OCI-M2 (cell line): ENCODE data around the gene IFIT2.
"Not testable (repeated sequence)": the region's sequence is repeated elsewhere in the genome, so short reads cannot be mapped to it uniquely, and the experiment has no call there.

Experiments used
- DNase-seq: peaks from one replicate; lab custom pipeline; 2025; ENCODE audit not compliant: unreplicated experiment; lab: John Stamatoyannopoulos, UW

IFIT2 gene, protein sequence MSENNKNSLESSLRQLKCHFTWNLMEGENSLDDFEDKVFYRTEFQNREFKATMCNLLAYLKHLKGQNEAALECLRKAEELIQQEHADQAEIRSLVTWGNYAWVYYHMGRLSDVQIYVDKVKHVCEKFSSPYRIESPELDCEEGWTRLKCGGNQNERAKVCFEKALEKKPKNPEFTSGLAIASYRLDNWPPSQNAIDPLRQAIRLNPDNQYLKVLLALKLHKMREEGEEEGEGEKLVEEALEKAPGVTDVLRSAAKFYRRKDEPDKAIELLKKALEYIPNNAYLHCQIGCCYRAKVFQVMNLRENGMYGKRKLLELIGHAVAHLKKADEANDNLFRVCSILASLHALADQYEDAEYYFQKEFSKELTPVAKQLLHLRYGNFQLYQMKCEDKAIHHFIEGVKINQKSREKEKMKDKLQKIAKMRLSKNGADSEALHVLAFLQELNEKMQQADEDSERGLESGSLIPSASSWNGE

DNA sequence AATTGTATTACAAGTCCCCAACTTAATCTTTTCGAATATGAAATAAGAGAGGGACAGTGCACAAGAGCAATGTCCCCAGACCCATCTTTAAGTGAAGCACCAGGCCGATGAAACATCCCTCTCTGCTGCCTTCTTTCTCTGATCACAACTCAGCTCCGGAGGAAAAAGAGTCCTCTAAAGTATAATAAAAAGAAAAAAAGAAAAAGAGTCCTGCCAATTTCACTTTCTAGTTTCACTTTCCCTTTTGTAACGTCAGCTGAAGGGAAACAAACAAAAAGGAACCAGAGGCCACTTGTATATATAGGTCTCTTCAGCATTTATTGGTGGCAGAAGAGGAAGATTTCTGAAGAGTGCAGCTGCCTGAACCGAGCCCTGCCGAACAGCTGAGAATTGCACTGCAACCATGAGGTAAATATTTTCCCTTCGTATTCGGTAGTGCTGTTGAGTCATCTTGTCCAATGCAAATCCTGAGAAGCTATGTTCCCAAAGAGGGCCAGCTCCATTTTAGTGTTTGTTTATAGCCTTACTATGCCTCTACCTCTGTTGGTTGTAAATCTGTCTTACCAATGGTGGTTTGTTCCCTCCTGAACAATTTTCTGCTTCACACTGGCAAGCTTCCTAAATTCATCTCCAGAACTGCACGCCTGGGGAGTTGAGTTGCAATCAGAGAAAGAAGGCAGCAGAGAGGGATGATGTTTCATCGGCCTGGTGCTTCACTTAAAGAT lies at the start of gene IFIT2:
Gene IFIT2 (plus strand): TSS at position 326 of the 725 bp plus-strand sequence. CDS start 78 bp downstream, at position 404.
- no peak for DNase-seq

DNA sequence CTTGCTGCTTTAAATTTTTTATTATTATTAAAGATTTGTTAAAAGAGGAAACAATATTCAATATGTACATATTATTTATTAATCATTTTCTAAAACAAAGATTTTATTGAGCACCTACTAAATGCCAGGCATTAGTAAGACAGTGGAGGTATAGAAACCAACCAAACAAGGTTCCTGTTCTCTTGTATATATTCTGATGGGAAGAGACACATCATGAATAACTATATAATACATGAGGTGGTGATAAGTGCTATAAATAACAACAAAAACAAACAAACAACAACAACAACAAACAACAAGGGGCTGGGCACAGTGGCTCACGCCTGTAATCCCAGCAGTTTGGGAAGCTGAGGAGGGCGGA lies 49.6 kb upstream of the IFIT2 start:
- no peak for DNase-seq

DNA sequence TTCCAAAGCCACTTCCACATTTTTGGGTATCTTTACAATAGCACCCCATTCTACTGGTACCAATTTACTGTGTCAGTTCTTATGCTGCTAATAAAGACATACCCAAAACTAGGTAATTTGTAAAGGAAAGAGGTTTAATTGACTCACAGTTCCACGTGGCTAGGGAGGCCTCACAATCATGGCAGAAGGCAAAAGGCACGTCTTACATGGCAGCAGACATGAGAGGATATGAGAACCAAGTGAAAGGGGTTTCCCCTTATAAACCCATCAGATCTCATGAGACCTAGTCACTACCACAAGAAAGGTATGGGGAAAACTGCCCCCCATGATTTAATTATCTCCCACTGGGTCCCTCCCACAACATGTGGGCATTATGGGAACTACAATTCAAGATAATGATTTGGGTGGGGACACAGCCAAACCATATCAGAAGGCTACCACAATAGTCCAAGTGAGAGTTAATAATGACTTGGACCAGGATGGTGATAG lies 46.7 kb upstream of the IFIT2 start:
- DNase-seq, result not testable (repeated sequence)

DNA sequence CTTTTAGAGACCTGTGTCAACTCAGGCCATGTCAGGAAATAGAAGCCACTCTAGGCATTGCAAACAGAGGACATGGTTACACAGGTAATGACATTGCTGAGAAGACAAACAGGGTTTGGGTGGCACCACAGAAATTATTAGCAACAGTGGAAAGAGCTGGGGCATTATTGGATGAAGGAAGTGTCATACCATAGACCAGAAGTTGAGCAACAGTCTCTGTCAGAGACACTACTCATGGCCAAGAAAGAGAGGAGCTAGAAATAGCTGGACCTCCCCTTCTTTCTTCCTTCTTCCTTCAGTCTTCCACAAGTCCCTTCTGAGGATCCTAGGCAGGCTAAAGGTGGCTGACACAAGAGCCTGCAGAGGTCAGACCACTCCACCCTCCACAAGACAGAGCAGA lies 46.1 kb upstream of the IFIT2 start:
- no peak for DNase-seq

- no peak for DNase-seq
Observed at GRCh38 chr10:89256340-89256739, 45.5 kb upstream of the IFIT2 start.

- DNase-seq, result no peak
Observed at GRCh38 chr10:89256962-89257361, 44.9 kb upstream of the IFIT2 start.

DNA sequence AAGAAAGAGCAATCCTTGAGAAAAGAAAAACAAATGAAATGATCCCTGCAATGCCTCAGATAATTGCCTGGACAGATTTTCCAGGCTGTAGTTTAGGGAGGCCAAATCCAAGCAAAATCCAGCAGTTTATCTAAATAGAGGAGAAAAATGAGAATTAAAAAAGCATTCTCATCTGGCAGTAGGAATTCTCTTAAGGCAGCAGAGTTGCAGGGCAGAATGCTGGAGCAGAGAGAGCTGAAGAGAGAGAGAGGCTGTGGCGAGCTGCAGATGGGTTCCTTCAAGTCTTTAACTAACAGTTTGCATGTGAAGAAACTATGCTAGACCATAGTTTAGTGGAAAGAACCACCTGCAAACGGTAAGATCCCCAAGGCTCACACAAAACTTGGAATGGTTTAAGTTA lies 44.3 kb upstream of the IFIT2 start:
- no peak for DNase-seq

GRCh38 chr10:89258881-89259280 lies 43.0 kb upstream of the IFIT2 start:
- DNase-seq, result no peak

DNA sequence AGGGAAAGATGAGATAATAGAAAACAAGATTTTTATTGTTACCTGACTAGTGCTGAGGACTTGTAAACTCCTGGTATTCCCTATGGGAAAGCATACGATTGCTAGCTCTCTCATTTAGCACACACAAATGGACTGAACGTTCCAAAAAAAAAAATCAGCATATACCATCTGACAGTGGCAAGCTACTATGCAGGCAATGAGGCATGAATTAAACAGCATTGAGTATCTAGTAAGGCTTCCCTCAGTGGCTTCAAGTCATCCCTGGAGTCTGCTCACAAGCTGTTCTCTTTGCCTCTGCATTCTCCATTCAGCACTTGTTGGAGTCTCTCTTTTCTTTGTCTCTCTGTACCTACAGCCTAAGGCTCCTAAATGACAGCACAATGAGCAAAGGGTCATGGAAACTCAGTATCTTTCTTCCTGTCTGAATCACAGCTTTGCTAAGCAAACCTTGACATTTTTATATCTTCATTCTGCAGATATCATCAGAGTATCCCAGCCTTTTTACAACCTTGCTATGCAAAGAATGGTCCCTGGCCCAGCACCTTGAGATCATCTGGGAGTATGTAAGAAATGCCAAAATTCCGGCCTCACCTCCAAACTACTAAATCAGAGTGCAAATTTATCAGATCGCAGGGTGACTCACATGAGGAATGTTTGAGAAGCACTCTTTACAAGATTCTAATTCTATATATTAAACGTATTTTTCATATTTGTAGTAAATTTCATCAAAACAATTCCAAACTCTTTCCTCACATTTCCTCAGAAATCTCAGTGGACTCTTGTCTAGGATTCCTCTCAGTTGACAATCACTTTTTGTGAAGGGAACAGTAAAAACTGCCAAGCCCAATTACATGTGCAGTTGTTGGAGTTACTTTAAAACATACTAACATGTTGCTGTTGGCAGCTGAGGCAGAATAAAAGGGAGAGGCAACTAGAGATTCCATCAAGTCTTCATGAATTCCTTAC lies 39.5 kb upstream of the IFIT2 start:
- DNase-seq, result no peak

GRCh38 chr10:89263091-89263490 lies 38.8 kb upstream of the IFIT2 start:
- DNase-seq, result no peak

DNA sequence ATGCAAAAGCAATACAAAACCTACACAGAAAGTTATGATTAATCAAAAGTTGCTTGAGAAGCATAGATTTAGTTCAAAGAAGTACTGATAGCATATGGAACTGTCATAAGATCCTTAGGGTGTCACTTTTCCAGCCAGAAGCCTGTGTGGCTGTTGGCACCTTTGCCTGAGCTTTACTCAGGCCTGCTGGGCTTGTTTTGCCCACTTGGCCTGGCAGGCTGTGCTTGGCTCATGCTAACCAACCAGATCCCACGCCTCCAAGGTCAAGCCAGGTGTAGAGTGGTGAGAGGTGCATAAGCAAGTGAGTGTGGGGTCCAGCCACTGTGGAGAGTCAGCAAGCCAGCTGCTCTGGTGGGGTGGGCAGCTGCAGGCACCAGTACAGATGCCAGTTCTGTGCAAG lies 38.3 kb upstream of the IFIT2 start:
- no peak for DNase-seq

- no peak for DNase-seq
Observed at GRCh38 chr10:89266721-89267453, 35.0 kb upstream of the IFIT2 start.

DNA sequence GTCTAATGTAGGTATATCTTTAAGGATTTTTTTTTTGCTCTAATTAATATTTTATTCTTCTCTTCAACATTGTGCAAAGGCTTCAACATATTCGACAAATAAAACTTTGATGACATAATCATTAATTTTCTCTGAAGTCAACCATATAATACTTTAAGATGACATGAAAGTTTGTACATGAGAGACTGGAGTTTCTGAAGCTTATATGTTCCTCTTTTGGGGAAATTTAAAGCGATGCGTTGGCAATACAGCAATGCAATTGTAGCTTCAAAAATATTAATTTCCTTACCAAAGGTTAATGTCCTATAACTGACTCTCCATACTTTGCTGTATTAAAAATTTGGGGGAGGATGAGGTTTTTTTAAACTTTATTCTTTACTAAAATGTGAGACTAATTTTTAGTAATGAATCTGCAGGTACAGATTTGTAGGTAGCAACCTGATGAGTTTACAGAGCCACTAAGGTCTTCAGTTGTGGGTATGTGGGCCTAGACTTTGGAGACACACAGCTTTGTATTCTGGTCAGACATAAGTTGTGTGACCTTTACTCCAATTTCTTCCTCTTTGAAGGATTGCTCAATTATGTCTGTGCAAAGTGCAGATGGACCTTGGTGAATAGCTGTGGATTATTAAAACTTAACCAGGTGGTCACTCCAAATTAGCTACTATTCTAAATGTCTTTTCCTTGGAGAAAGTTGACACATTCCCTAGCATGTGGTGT lies 32.3 kb upstream of the IFIT2 start:
- no peak for DNase-seq

GRCh38 chr10:89270153-89270483 lies 31.7 kb upstream of the IFIT2 start:
- no peak for DNase-seq

DNA sequence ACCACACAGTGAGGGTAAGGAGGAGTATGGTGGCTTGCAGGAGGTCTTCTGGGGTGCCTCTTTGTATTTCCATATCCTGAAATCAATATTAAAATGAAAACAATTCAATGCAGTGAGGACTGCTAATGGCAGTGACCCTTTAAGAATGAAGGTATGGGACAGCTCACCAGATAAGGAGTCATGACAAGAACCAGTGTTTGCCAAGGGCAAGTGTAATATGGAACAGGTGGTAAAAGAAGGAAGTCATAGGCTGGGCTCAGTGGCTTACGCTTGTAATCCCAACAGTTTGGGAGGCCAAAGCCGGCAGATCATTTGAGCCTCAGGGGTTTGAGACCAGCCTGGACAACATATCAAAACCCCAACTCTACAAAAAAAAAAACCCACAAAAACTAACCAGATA lies 30.3 kb upstream of the IFIT2 start:
- DNase-seq, result no peak

GRCh38 chr10:89273680-89274079 lies 28.2 kb upstream of the IFIT2 start:
- DNase-seq, result no peak

DNA sequence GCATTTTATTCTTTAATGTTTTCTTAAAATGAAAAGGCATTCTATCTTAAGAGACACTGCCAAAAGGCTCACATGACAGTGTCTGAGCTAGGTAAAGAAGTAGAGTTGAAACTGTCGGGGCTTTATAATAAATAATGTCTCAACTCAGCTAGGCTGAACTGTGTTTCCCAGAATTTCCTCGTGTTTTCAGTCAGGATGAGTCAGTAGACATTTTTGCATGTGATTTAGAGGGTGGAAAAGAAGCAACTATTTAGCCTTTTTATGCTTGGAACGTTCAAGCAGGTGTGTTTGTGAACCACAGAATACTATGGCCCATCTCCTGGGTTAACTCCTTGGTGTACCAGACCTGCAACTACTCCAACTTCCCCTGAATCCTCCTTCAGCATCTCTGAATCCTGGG lies 26.9 kb upstream of the IFIT2 start:
- no peak for DNase-seq

- DNase-seq, result no peak
Observed at GRCh38 chr10:89275383-89275782, 26.5 kb upstream of the IFIT2 start.

- no peak for DNase-seq
Observed at GRCh38 chr10:89278034-89278535, 23.8 kb upstream of the IFIT2 start.
